WERI-Rb-1 (cell line): ENCODE data around the gene ACSF2.
"Not testable (repeated sequence)": the region's sequence is repeated elsewhere in the genome, so short reads cannot be mapped to it uniquely, and the experiment has no call there.

ENCODE experiments used
- DNase-seq: peaks from one replicate; pipeline ENCODE4 v3.0.0-alpha.2; 2020
- H3K27ac ChIP-seq: fragments of 250-450 bp; sonication (Bioruptor Pico); 2 replicates; pipeline ENCODE4 v1.5.1; 2020; ENCODE audit warnings: mild to moderate bottlenecking, moderate library complexity
- H3K27me3 ChIP-seq: fragments of 250-450 bp; sonication (Bioruptor Pico); 2 replicates; pipeline ENCODE4 v1.5.1; 2021; ENCODE audit warnings: mild to moderate bottlenecking, low read depth, moderate library complexity; ENCODE audit not compliant: insufficient read depth, severe bottlenecking
- H3K36me3 ChIP-seq: fragments of 250-450 bp; sonication (Bioruptor Pico); 2 replicates; pipeline ENCODE4 v1.5.1; 2020; ENCODE audit warnings: mild to moderate bottlenecking, moderate library complexity
- H3K4me3 ChIP-seq: 2 replicates; pipeline ENCODE4 v1.5.1; 2011; ENCODE audit warnings: low read depth, mild to moderate bottlenecking, control low read depth, low read length
- H3K9me3 ChIP-seq: fragments of 250-450 bp; sonication (Bioruptor Pico); 2 replicates; pipeline ENCODE4 v1.5.1; 2021; ENCODE audit warnings: mild to moderate bottlenecking, moderate library complexity; ENCODE audit not compliant: severe bottlenecking
- TF ChIP-seq, protein P1 (sequence below): IDR thresholded peaks from 2 replicates; pipeline ENCODE4 v1.5.1; 2011; ENCODE audit warnings: low read depth, mild to moderate bottlenecking, control low read depth, inconsistent platforms, low read length

ACSF2 gene

DNA sequence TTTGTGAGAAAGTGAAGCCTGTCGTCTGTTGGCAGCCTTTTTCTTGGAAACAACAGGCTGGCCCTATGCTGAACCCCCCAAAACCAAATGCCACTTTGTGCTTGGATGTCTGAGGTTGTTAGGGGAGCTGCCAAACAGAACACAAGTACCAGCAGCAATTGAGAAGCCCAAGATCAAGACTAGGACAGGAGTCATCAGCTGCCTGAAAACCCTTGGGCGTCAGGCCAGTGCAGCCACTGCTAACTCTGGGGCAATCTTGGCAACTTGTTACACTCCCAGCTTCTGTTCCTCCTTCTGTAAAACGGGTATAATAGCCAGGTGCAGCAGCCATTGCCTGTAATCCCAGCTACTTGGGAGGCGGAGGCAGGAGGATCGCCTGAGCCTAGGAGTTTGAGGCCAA, 19.4 kb upstream of the ACSF2 start:
- Histone ChIP-seq H3K9me3 (no peaks in the 10 kb centered on the region), H3K36me3 (no peaks in the 10 kb centered on the region; the same call in 1 of the 2 replicates), H3K27me3 (no peaks in the 10 kb centered on the region), H3K27ac (no peak overlapping the region), H3K4me3 (no peak overlapping the region)
- TF ChIP-seq, protein P1, sequence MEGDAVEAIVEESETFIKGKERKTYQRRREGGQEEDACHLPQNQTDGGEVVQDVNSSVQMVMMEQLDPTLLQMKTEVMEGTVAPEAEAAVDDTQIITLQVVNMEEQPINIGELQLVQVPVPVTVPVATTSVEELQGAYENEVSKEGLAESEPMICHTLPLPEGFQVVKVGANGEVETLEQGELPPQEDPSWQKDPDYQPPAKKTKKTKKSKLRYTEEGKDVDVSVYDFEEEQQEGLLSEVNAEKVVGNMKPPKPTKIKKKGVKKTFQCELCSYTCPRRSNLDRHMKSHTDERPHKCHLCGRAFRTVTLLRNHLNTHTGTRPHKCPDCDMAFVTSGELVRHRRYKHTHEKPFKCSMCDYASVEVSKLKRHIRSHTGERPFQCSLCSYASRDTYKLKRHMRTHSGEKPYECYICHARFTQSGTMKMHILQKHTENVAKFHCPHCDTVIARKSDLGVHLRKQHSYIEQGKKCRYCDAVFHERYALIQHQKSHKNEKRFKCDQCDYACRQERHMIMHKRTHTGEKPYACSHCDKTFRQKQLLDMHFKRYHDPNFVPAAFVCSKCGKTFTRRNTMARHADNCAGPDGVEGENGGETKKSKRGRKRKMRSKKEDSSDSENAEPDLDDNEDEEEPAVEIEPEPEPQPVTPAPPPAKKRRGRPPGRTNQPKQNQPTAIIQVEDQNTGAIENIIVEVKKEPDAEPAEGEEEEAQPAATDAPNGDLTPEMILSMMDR, result no peak
- DNase-seq, result no peak

DNA sequence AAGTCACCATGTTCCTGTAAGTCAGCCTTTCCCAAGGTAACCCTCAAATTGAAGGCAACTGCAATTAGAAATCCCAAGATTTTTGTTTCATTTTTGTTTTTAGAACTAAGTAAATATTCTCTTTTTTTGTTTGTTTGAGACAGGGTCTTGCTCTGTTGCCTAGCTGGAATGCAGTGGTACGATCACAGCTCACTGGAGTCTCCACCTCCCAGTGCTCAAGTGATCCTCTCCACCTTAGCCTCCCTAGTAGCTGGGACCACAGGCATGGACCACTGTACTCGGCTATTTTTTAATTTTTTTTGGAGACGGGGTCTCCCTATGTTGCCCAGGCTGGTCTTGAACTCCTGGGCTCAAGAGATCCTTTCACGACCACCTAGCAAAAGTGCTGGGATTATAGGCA, 18.1 kb upstream of the ACSF2 start:
- Histone ChIP-seq H3K4me3 (no peak overlapping the region), H3K27ac (no peak overlapping the region), H3K36me3 (no peaks in the 10 kb centered on the region; the same call in 1 of the 2 replicates), H3K9me3 (peaks cover 8% of the 10 kb centered on the region), H3K27me3 (no peaks in the 10 kb centered on the region)
- TF ChIP-seq, protein P1, result no peak
- DNase-seq, result no peak

DNA sequence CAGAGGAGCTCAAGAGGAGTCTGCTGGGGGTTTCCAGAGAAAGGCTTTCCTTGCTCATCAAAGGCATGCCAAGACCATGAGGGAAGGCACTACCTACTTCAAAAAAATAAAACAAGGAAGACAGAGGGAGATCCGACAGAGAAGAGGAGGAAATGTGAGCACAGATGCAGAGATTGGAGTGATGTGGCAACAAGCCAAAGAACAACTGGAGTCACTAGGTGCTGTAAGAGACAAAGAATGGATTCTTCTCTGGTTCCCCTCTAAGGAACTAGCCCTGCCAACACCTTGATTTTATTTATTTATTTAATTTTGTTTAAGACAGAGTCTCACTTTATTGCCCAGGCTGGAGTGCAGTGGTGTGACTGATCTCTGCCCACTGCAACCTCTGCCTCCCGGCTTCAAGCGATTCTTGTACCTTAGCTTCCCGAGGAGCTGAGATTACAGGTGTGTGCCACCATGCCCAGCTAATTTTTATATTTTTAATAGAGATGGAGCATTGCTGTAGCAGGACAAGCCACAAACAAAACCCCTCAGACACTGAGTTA, 13.8 kb upstream of the ACSF2 start:
- no peak overlapping the region for H3K27ac ChIP-seq
- H3K9me3 ChIP-seq, result peaks cover 8% of the 10 kb centered on the region
- TF ChIP-seq, protein P1, result no peak
- no peaks in the 10 kb centered on the region for H3K27me3 ChIP-seq
- H3K36me3 ChIP-seq, result no peaks in the 10 kb centered on the region
- DNase-seq, result no peak
- H3K4me3 ChIP-seq, result no peak overlapping the region

DNA sequence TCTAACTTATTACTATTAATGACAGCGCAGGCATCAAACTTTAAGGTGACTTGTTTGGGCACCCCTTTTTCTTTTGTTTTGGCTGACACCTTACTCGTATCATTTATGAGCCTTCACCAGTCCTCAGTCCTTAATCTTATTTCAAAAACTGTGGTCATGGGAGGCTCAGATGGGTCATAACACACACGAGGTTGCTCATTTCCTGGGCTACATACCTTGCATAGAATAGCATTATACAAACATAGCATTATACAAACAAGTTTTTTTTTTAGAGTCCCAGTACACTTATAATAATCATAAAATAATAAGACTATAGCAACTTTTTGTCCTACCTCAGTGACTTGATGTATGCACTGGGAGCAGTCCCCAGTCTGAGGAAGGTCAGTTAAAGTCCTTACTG, 11.2 kb upstream of the ACSF2 start:
- Histone ChIP-seq H3K36me3 (no peaks in the 10 kb centered on the region), H3K27ac (no peak overlapping the region), H3K4me3 (no peak overlapping the region), H3K9me3 (peaks cover 15% of the 10 kb centered on the region), H3K27me3 (no peaks in the 10 kb centered on the region)
- DNase-seq, result no peak
- TF ChIP-seq, protein P1, result no peak

DNA sequence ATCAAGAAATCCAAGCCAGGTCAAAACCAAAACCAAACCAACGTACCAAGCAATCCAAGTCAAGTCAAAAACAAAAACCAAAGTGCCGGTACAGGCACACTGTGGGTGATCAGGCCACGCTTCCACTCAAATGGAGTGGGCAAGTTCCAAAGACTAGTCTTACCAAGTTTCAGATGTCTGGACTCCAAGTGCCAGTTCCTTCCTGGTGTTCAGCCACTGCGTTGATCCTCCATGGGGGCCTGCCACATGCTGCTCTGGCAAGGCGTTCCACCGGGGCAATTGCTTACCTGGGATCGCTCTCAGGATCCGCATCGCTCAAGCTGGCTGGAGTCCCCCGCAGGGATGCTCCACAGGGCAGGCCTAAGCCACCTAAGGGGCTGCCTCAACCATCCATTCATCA, 6.4 kb upstream of the ACSF2 start:
- not testable (repeated sequence) for DNase-seq, H3K4me3 ChIP-seq, H3K27ac ChIP-seq, H3K27me3 ChIP-seq, H3K9me3 ChIP-seq, H3K36me3 ChIP-seq

DNA sequence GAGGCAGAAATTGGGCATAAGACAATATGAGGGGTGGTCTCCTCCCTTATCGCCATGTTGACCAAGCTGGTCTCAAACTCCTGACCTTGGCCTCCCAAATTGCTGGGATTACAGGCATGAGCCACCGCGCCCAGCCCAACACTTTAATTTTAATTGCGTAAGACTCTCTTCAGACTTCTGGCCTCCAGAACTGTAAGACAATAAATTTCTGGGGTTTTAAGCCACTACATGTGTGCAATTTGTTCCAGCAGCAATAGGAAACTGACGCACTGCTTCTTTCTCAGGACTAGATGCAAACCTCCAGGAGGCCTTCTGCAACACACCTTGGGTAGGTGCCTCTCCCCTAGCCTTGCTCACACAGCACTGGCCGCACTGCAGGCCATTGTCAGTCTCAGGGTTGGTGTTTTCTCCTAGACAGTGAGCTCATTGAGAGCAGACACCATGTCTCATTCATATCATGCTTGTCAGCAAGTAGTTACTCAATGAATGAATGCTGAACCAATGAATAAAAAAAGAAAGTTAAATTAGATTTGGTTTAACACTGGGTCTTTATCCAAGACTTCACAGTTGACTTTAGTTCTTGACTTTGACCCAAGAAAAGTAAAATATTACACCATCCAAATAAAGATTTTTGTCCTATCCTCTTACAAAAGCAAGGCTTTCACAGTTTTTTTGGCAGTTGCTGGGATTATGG, 5.5 kb upstream of the ACSF2 start:
- Histone ChIP-seq H3K27me3 (no peaks in the 10 kb centered on the region), H3K27ac (no peak overlapping the region), H3K36me3 (no peaks in the 10 kb centered on the region), H3K9me3 (peaks cover 9% of the 10 kb centered on the region), H3K4me3 (no peak overlapping the region)
- TF ChIP-seq, protein P1, result no peak
- DNase-seq, result no peak
